HepG2 (cell line): Measurements from ENCODE around the gene CCDC57. TPM values are rescaled to one million over a fixed set of nuclear protein-coding genes. Genes with fewer than 3 reads are reported as not detected.

Source experiments
- ATM ChIP-seq: fragments of 450-650 bp; IDR thresholded peaks from 2 replicates; pipeline ENCODE4 v1.7.1; 2017; ENCODE audit warnings: mild to moderate bottlenecking, borderline replicate concordance
- BHLHE40 ChIP-seq: IDR thresholded peaks from 2 replicates; pipeline ENCODE4 v1.6.1; 2011; ENCODE audit warnings: low read length, improper control_type of control experiment
- DMAP1 ChIP-seq: IDR thresholded peaks from 2 replicates; pipeline ENCODE4 v1.6.1; 2016
- DPF2 ChIP-seq: sonication (generic); formaldehyde crosslinking; IDR thresholded peaks from 2 replicates; pipeline ENCODE4 v1.4.0; 2020; ENCODE audit warnings: mild to moderate bottlenecking, low read depth, missing genetic modification reagents, borderline replicate concordance
- FOSL1 ChIP-seq: sonication (generic); formaldehyde crosslinking; IDR thresholded peaks from 2 replicates; pipeline ENCODE4 v1.9.0; 2021; ENCODE audit warnings: missing genetic modification reagents, borderline replicate concordance
- GLI4 ChIP-seq: sonication (generic); formaldehyde crosslinking; IDR thresholded peaks from 2 replicates; pipeline ENCODE4 v1.5.1; 2020; ENCODE audit warnings: missing genetic modification reagents, mild to moderate bottlenecking, moderate library complexity, borderline replicate concordance
- HNRNPH1 ChIP-seq: fragments of 200-400 bp; formaldehyde crosslinking; optimal IDR thresholded peaks from 2 replicates; pipeline ENCODE3; 2017; ENCODE audit warnings: mild to moderate bottlenecking, low read depth, low read length
- PHF20 ChIP-seq: sonication (generic); formaldehyde crosslinking; IDR thresholded peaks from 2 replicates; pipeline ENCODE4 v1.5.0; 2020; ENCODE audit warnings: mild to moderate bottlenecking, missing genetic modification reagents
- SMYD3 ChIP-seq: sonication (generic); formaldehyde crosslinking; IDR thresholded peaks from 2 replicates; pipeline ENCODE4 v1.8.1; 2023; ENCODE audit warnings: mild to moderate bottlenecking, missing genetic modification reagents
- ZMYM3 ChIP-seq: sonication (generic); formaldehyde crosslinking; IDR thresholded peaks from 2 replicates; pipeline ENCODE4 v1.5.1; 2020; ENCODE audit warnings: mild to moderate bottlenecking, missing genetic modification reagents
- ZNF235 ChIP-seq: sonication (generic); formaldehyde crosslinking; IDR thresholded peaks from 2 replicates; pipeline ENCODE4 v1.8.1; 2023; ENCODE audit warnings: mild to moderate bottlenecking, missing genetic modification reagents, borderline replicate concordance
- ZNF263 ChIP-seq: sonication (generic); formaldehyde crosslinking; IDR thresholded peaks from 2 replicates; pipeline ENCODE4 v1.4.0; 2020; ENCODE audit warnings: missing genetic modification reagents
- ZNF335 ChIP-seq: sonication (generic); formaldehyde crosslinking; IDR thresholded peaks from 2 replicates; pipeline ENCODE4 v1.4.0; 2020; ENCODE audit warnings: missing genetic modification reagents
- ZNF33A ChIP-seq: sonication (generic); formaldehyde crosslinking; IDR thresholded peaks from 2 replicates; pipeline ENCODE4 v1.5.1; 2020; ENCODE audit warnings: missing genetic modification reagents, mild to moderate bottlenecking, moderate library complexity, borderline replicate concordance
- ZNF441 ChIP-seq: sonication (generic); formaldehyde crosslinking; IDR thresholded peaks from 2 replicates; pipeline ENCODE4 v1.7.0; 2021; ENCODE audit warnings: missing genetic modification reagents, borderline replicate concordance
- ZNF589 ChIP-seq: sonication (generic); formaldehyde crosslinking; conservative IDR thresholded peaks from 2 replicates; pipeline ENCODE4 v1.8.0; 2022; ENCODE audit warnings: mild to moderate bottlenecking, moderate library complexity, missing genetic modification reagents
- ZNF788 ChIP-seq: sonication (generic); formaldehyde crosslinking; IDR thresholded peaks from 2 replicates; pipeline ENCODE4 v1.5.0; 2020; ENCODE audit warnings: mild to moderate bottlenecking, missing genetic modification reagents, borderline replicate concordance
- ZNF839 ChIP-seq: sonication (generic); formaldehyde crosslinking; IDR thresholded peaks from 2 replicates; pipeline ENCODE4 v1.4.0; 2020; ENCODE audit warnings: missing genetic modification reagents, mild to moderate bottlenecking, borderline replicate concordance
- polyA plus RNA-seq, 8 experiments: library from polyadenylated mRNA; depleted of rRNA in 3 of 8; stranded (reverse) in 7 of 8; unstranded in 1 of 8; fragments of >200 nt; fragmentation: Illumina TruSeq in 4 of 8; extraction: Trizol in 4 of 8; gene quantifications; 2 replicates each; pipeline versions ENCODE4 v1.2.1 to v1.2.3, GENCODE V29; 2011 to 2016; ENCODE audit warnings: low read depth in 4 of 8, missing spikeins in 1 of 8, mixed read lengths in 1 of 8; ENCODE audit not compliant: insufficient read depth in 1 of 8
- total RNA-seq, 5 experiments: library from RNA; depleted of rRNA; stranded (reverse); fragments of >200 nt; fragmentation: Illumina TruSeq; extraction: Trizol; gene quantifications; 2 replicates each; pipeline ENCODE4 v1.2.3, GENCODE V29; 2016; ENCODE audit warnings: low read depth in 1 of 5
- TF ChIP-seq, protein P1 (sequence below): sonication (generic); formaldehyde crosslinking; IDR thresholded peaks from 2 replicates; pipeline ENCODE4 v1.4.0; 2020; ENCODE audit warnings: missing genetic modification reagents, borderline replicate concordance
- TF ChIP-seq, protein P2 (sequence below): sonication (generic); formaldehyde crosslinking; IDR thresholded peaks from 2 replicates; pipeline ENCODE4 v1.8.1; 2023; ENCODE audit warnings: mild to moderate bottlenecking, missing genetic modification reagents, borderline replicate concordance
- TF ChIP-seq, protein P3 (sequence below): sonication (generic); formaldehyde crosslinking; IDR thresholded peaks from 2 replicates; pipeline ENCODE4 v1.5.0; 2020; ENCODE audit warnings: missing genetic modification reagents
- TF ChIP-seq, protein P4 (sequence below): sonication (generic); formaldehyde crosslinking; IDR thresholded peaks from 2 replicates; pipeline ENCODE4 v1.4.0; 2020; ENCODE audit warnings: missing genetic modification reagents, low read depth, mild to moderate bottlenecking, borderline replicate concordance

CCDC57 gene
- total and polyA plus RNA-seq, 2 of the 13 experiments (the other 11 are each of a cell fraction or from before 2014, with no cell fraction given) = 59.3 to 59.9 TPM

DNA sequence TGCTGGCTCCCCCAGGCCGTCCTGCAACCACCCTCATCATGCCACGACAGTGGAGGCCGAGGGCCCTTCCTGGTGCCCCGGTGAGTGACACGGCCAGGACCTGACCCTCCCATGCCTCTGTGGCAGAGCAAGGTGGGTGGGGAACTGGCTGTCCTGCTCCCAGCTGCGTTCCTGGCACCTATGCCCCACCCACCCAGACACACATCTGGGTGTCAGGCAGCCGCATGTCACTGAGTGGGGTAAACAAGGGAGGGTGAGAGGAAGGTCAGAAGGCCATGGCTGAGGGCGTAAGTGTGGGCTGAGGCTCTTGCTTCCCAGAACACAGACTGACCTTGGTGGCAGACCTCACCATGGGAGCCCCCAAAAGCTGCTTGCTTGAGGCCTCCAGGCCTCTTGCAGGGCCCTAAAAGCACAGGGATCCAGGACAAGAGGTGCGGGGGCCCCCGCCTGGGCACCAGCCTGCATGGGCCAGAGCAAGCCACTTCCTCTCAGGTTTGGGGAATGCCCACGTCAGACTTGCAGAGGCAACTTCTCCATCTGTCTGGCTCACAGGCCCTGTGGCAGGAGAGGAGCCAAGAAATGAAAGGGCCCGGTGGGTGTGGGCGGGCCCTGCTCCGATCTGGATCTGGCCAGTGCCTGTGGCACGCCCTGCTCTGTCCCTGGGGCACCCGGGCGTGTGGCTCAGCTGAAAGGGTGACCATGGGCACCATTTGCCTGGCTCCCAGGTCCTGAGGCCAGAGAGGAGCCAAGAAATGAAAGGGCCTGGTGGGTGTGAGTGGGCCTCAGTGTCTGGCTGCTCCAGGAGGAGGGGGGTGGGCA is 3.9 kb upstream of the CCDC57 start (continued):
- TF ChIP-seq, protein P1, sequence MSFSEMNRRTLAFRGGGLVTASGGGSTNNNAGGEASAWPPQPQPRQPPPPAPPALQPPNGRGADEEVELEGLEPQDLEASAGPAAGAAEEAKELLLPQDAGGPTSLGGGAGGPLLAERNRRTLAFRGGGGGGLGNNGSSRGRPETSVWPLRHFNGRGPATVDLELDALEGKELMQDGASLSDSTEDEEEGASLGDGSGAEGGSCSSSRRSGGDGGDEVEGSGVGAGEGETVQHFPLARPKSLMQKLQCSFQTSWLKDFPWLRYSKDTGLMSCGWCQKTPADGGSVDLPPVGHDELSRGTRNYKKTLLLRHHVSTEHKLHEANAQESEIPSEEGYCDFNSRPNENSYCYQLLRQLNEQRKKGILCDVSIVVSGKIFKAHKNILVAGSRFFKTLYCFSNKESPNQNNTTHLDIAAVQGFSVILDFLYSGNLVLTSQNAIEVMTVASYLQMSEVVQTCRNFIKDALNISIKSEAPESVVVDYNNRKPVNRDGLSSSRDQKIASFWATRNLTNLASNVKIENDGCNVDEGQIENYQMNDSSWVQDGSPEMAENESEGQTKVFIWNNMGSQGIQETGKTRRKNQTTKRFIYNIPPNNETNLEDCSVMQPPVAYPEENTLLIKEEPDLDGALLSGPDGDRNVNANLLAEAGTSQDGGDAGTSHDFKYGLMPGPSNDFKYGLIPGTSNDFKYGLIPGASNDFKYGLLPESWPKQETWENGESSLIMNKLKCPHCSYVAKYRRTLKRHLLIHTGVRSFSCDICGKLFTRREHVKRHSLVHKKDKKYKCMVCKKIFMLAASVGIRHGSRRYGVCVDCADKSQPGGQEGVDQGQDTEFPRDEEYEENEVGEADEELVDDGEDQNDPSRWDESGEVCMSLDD (CRISPR knock-in tag) = no peak
- no peak for TF ChIP-seq ZNF263 (CRISPR knock-in tag)
- TF ChIP-seq, protein P2, sequence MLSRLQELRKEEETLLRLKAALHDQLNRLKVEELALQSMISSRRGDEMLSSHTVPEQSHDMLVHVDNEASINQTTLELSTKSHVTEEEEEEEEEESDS (CRISPR knock-in tag) = no peak
- TF ChIP-seq, protein P3, sequence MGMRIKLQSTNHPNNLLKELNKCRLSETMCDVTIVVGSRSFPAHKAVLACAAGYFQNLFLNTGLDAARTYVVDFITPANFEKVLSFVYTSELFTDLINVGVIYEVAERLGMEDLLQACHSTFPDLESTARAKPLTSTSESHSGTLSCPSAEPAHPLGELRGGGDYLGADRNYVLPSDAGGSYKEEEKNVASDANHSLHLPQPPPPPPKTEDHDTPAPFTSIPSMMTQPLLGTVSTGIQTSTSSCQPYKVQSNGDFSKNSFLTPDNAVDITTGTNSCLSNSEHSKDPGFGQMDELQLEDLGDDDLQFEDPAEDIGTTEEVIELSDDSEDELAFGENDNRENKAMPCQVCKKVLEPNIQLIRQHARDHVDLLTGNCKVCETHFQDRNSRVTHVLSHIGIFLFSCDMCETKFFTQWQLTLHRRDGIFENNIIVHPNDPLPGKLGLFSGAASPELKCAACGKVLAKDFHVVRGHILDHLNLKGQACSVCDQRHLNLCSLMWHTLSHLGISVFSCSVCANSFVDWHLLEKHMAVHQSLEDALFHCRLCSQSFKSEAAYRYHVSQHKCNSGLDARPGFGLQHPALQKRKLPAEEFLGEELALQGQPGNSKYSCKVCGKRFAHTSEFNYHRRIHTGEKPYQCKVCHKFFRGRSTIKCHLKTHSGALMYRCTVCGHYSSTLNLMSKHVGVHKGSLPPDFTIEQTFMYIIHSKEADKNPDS (CRISPR knock-in tag) = no peak
- TF ChIP-seq ZNF839 (CRISPR knock-in tag) = no peak
- TF ChIP-seq ATM = no peak
- peak; percentile 65; the same call in 1 of the 2 replicates for TF ChIP-seq ZNF589 (CRISPR knock-in tag)
- TF ChIP-seq ZNF33A = no peak
- no peak for TF ChIP-seq ZMYM3
- TF ChIP-seq HNRNPH1 = no peak
- no peak for TF ChIP-seq SMYD3
- no peak; the same call in 1 of the 2 replicates for TF ChIP-seq ZNF335 (CRISPR knock-in tag)
- TF ChIP-seq ZNF235 (CRISPR knock-in tag) = no peak
- no peak for TF ChIP-seq ZNF441 (CRISPR knock-in tag)
- TF ChIP-seq, protein P4, sequence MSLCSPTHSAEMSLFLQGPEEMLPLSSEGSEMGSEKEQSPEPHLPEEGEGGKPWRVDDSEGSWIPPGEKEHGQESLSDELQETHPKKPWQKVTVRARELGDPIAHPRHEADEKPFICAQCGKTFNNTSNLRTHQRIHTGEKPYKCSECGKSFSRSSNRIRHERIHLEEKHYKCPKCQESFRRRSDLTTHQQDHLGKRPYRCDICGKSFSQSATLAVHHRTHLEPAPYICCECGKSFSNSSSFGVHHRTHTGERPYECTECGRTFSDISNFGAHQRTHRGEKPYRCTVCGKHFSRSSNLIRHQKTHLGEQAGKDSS = peak; percentile 71; the same call in 1 of the 2 replicates
- no peak for TF ChIP-seq FOSL1 (CRISPR knock-in tag)
- TF ChIP-seq BHLHE40 = no peak
- no peak for TF ChIP-seq DMAP1
- no peak; the same call in 1 of the 2 replicates for TF ChIP-seq DPF2 (CRISPR knock-in tag)
- TF ChIP-seq PHF20 (CRISPR knock-in tag) = 0 out of 2 replicates have a peak, but pooled peaks have one; percentile 16
- no peak for TF ChIP-seq ZNF788 (CRISPR knock-in tag)
- TF ChIP-seq GLI4 = no peak
